GM23338 (cell line): ENCODE results near the gene GPRC5C. TPM values are rescaled to one million over a fixed set of nuclear protein-coding genes. Genes with fewer than 3 reads are reported as not detected.

Experiments used
- ATAC-seq: fragments of 200-7000 bp; cut with Tn5 transposase; 3 replicates; pipeline ENCODE4 v1.9.1; 2020
- DNase-seq: peaks from one replicate; pipeline ENCODE4 v3.0.0-alpha.2; 2015; ENCODE audit warnings: low spot score
- H2AFZ ChIP-seq: fragments of 200-600 bp; sonication (generic); 2 replicates; pipeline ENCODE4 v1.8.0; 2016; ENCODE audit warnings: antibody characterized with exemption, mild to moderate bottlenecking, moderate library complexity
- H3F3A ChIP-seq: fragments of 200-600 bp; sonication (generic); replicated peaks from 2 replicates; pipeline ENCODE4 v1.8.0; 2017; ENCODE audit warnings: antibody characterized with exemption, mixed run types, low read depth
- H3K27ac ChIP-seq: fragments of 200-600 bp; sonication (generic); 2 replicates; pipeline ENCODE4 v1.6.1; 2016; ENCODE audit warnings: low read depth
- H3K27me3 ChIP-seq: fragments of 200-600 bp; sonication (generic); 2 replicates; pipeline ENCODE4 v1.8.0; 2016; ENCODE audit warnings: mild to moderate bottlenecking, mixed run types, moderate library complexity; ENCODE audit not compliant: insufficient read depth
- H3K36me3 ChIP-seq: fragments of 200-600 bp; sonication (generic); 2 replicates; pipeline ENCODE4 v1.8.0; 2016; ENCODE audit warnings: mild to moderate bottlenecking; ENCODE audit not compliant: insufficient read depth
- H3K4me1 ChIP-seq: fragments of 200-600 bp; sonication (generic); 2 replicates; pipeline ENCODE4 v1.8.0; 2016; ENCODE audit warnings: mild to moderate bottlenecking, moderate library complexity; ENCODE audit not compliant: insufficient read depth
- H3K4me2 ChIP-seq: fragments of 200-600 bp; sonication (generic); 2 replicates; pipeline ENCODE4 v1.7.1; 2017; ENCODE audit warnings: mixed run types
- H3K4me3 ChIP-seq: fragments of 200-600 bp; sonication (generic); 2 replicates; pipeline ENCODE4 v1.6.1; 2016; ENCODE audit warnings: mixed run types
- H3K79me2 ChIP-seq: fragments of 200-600 bp; sonication (generic); replicated peaks from 2 replicates; pipeline ENCODE4 v1.8.0; 2017; ENCODE audit warnings: mild to moderate bottlenecking; ENCODE audit not compliant: insufficient read depth
- H3K9me2 ChIP-seq: fragments of 200-600 bp; sonication (generic); 2 replicates; pipeline ENCODE4 v1.8.0; 2017; ENCODE audit not compliant: insufficient read depth
- H4K20me1 ChIP-seq: fragments of 200-600 bp; sonication (generic); replicated peaks from 2 replicates; pipeline ENCODE4 v1.8.0; 2017; ENCODE audit warnings: mild to moderate bottlenecking; ENCODE audit not compliant: insufficient read depth
- H3K27ac Mint-ChIP-seq: 2 replicates; pipeline ENCODE4 v1.8.0; 2020; ENCODE audit warnings: inconsistent platforms, mild to moderate bottlenecking, moderate library complexity, mixed read lengths
- H3K27me3 Mint-ChIP-seq: 3 replicates; pipeline ENCODE4 v1.8.0; 2022; ENCODE audit warnings: low read depth, mild to moderate bottlenecking, moderate library complexity, mixed read lengths, inconsistent platforms; ENCODE audit not compliant: insufficient read depth, poor library complexity
- H3K36me3 Mint-ChIP-seq: 3 replicates; pipeline ENCODE4 v1.8.0; 2021; ENCODE audit warnings: low read depth, mild to moderate bottlenecking, inconsistent platforms, moderate library complexity, mixed read lengths
- H3K4me1 Mint-ChIP-seq: 3 replicates; pipeline ENCODE4 v1.8.0; 2020; ENCODE audit warnings: mild to moderate bottlenecking, inconsistent platforms, mixed read lengths
- H3K4me3 Mint-ChIP-seq: 3 replicates; pipeline ENCODE4 v1.8.0; 2021; ENCODE audit warnings: moderate library complexity, mild to moderate bottlenecking, inconsistent platforms, mixed read lengths
- H3K9me3 Mint-ChIP-seq: 3 replicates; pipeline ENCODE4 v1.8.0; 2020; ENCODE audit warnings: moderate library complexity, mild to moderate bottlenecking, inconsistent platforms, mixed read lengths
- CREB1 ChIP-seq: fragments of 250-450 bp; sonication (Bioruptor Pico); IDR thresholded peaks from 2 replicates; pipeline ENCODE4 v1.5.0; 2020; ENCODE audit warnings: low read depth, mild to moderate bottlenecking, moderate library complexity
- EZH2 ChIP-seq: fragments of 200-600 bp; sonication (generic); IDR thresholded peaks from one replicate; pipeline ENCODE4 v1.8.0; 2017; ENCODE audit warnings: antibody characterized with exemption, mild to moderate bottlenecking, low read depth; ENCODE audit not compliant: unreplicated experiment
- EZH2phosphoT487 ChIP-seq: fragments of 200-600 bp; sonication (generic); IDR thresholded peaks from one replicate; pipeline ENCODE4 v1.8.1; 2018; ENCODE audit warnings: antibody characterized with exemption; ENCODE audit not compliant: unreplicated experiment
- JUNB ChIP-seq: IDR thresholded peaks from one replicate; pipeline ENCODE4 v1.6.1; 2016; ENCODE audit warnings: antibody characterized with exemption; ENCODE audit not compliant: unreplicated experiment
- NANOG ChIP-seq: IDR thresholded peaks from 2 replicates; pipeline ENCODE4 v1.6.1; 2016; ENCODE audit warnings: antibody characterized with exemption, borderline replicate concordance
- POLR2AphosphoS5 ChIP-seq: IDR thresholded peaks from 2 replicates; pipeline ENCODE4 v1.6.1; 2016; ENCODE audit warnings: antibody characterized with exemption, low read depth
- STAT1 ChIP-seq: IDR thresholded peaks from one replicate; pipeline ENCODE4 v1.6.1; 2016; ENCODE audit warnings: antibody characterized with exemption; ENCODE audit not compliant: unreplicated experiment
- ZNF114 ChIP-seq: fragments of 250-450 bp; sonication (Bioruptor Pico); IDR thresholded peaks from 2 replicates; pipeline ENCODE4 v1.5.0; 2020; ENCODE audit warnings: mild to moderate bottlenecking, moderate library complexity
- ZNF331 ChIP-seq: fragments of 250-450 bp; sonication (Bioruptor Pico); IDR thresholded peaks from 2 replicates; pipeline ENCODE4 v1.5.0; 2020; ENCODE audit warnings: low read depth, mild to moderate bottlenecking, moderate library complexity
- polyA plus RNA-seq: library from polyadenylated mRNA; unstranded; fragments of >200 nt; fragmentation: Nextera tagmentation; extraction: Ambion mirVana; gene quantifications from 2 replicates; pipeline ENCODE4 v1.2.1, GENCODE V29; 2016
- total RNA-seq: library from RNA; depleted of rRNA; stranded (reverse); fragments of >200 nt; shearing (Covaris generic); gene quantifications from 2 replicates; pipeline ENCODE4 v1.2.3, GENCODE V29; 2014
- TF ChIP-seq, protein P1 (sequence below): IDR thresholded peaks from 2 replicates; pipeline ENCODE4 v1.6.1; 2016; ENCODE audit warnings: antibody characterized with exemption
- TF ChIP-seq, protein P2 (sequence below): fragments of 250-450 bp; sonication (Bioruptor Pico); IDR thresholded peaks from 2 replicates; pipeline ENCODE4 v1.5.0; 2020; ENCODE audit warnings: mild to moderate bottlenecking, moderate library complexity
- TF ChIP-seq, protein P3 (sequence below): IDR thresholded peaks from one replicate; pipeline ENCODE4 v1.6.1; 2018; ENCODE audit warnings: antibody characterized with exemption; ENCODE audit not compliant: unreplicated experiment
- TF ChIP-seq, protein P4 (sequence below), 2 experiments: fragments of 200-600 bp in 1 of 2; sonication (generic) in 1 of 2; conservative IDR thresholded peaks; 2 replicates each; pipeline versions ENCODE4 v1.5.1 to v1.6.1; 2016 to 2017; ENCODE audit warnings: antibody characterized with exemption in 2 of 2, low read depth in 2 of 2, mild to moderate bottlenecking in 2 of 2, moderate library complexity in 1 of 2

The GPRC5C gene
- total and polyA plus RNA-seq, 2 experiments from 2014 or later = 9.0 to 22.4 TPM

DNA sequence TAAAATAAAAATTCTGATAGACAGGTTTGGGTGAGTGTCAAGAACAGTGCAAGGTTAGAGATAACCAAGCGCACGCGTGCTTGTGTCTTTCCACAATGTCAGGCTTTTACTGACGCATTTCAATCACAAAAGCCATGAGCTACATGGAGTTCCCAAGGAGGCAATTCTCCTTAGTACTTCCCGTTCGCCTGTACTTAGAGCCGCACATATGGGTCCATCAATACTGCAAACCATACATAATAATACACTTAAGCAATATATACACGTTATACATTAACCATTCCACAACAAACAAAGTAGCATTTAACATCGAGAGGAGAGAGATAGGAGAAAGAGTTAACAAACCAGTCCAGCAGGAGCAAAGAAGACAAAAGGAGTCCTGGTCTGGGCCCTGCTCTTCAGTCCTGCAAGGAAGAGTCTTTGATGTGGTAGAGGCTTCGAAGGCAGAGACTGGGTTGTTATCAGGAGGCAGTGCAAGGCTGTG is 11.9 kb upstream of the GPRC5C start:
- Histone ChIP-seq H3K27ac (no peak overlapping the region), H3K4me3 (no peak overlapping the region), H3K9me2 (no peaks in the 10 kb centered on the region), H3K27me3 (no peaks in the 10 kb centered on the region), H2AFZ (no peak overlapping the region), H3K36me3 (no peaks in the 10 kb centered on the region), H3K4me1 (no peaks in the 10 kb centered on the region), H3F3A (no peaks in the 10 kb centered on the region), H3K79me2 (no peaks in the 10 kb centered on the region), H3K4me2 (no peak overlapping the region), H4K20me1 (no peaks in the 10 kb centered on the region)
- ATAC-seq = peak; percentile 24; the same call in 1 of the 3 replicates
- no peak for TF ChIP-seq EZH2
- no peak for TF ChIP-seq CREB1 (CRISPR knock-in tag)
- no peak for TF ChIP-seq POLR2AphosphoS5
- TF ChIP-seq, protein P1, sequence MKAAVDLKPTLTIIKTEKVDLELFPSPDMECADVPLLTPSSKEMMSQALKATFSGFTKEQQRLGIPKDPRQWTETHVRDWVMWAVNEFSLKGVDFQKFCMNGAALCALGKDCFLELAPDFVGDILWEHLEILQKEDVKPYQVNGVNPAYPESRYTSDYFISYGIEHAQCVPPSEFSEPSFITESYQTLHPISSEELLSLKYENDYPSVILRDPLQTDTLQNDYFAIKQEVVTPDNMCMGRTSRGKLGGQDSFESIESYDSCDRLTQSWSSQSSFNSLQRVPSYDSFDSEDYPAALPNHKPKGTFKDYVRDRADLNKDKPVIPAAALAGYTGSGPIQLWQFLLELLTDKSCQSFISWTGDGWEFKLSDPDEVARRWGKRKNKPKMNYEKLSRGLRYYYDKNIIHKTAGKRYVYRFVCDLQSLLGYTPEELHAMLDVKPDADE = no peak
- TF ChIP-seq JUNB = no peak
- TF ChIP-seq, protein P2, sequence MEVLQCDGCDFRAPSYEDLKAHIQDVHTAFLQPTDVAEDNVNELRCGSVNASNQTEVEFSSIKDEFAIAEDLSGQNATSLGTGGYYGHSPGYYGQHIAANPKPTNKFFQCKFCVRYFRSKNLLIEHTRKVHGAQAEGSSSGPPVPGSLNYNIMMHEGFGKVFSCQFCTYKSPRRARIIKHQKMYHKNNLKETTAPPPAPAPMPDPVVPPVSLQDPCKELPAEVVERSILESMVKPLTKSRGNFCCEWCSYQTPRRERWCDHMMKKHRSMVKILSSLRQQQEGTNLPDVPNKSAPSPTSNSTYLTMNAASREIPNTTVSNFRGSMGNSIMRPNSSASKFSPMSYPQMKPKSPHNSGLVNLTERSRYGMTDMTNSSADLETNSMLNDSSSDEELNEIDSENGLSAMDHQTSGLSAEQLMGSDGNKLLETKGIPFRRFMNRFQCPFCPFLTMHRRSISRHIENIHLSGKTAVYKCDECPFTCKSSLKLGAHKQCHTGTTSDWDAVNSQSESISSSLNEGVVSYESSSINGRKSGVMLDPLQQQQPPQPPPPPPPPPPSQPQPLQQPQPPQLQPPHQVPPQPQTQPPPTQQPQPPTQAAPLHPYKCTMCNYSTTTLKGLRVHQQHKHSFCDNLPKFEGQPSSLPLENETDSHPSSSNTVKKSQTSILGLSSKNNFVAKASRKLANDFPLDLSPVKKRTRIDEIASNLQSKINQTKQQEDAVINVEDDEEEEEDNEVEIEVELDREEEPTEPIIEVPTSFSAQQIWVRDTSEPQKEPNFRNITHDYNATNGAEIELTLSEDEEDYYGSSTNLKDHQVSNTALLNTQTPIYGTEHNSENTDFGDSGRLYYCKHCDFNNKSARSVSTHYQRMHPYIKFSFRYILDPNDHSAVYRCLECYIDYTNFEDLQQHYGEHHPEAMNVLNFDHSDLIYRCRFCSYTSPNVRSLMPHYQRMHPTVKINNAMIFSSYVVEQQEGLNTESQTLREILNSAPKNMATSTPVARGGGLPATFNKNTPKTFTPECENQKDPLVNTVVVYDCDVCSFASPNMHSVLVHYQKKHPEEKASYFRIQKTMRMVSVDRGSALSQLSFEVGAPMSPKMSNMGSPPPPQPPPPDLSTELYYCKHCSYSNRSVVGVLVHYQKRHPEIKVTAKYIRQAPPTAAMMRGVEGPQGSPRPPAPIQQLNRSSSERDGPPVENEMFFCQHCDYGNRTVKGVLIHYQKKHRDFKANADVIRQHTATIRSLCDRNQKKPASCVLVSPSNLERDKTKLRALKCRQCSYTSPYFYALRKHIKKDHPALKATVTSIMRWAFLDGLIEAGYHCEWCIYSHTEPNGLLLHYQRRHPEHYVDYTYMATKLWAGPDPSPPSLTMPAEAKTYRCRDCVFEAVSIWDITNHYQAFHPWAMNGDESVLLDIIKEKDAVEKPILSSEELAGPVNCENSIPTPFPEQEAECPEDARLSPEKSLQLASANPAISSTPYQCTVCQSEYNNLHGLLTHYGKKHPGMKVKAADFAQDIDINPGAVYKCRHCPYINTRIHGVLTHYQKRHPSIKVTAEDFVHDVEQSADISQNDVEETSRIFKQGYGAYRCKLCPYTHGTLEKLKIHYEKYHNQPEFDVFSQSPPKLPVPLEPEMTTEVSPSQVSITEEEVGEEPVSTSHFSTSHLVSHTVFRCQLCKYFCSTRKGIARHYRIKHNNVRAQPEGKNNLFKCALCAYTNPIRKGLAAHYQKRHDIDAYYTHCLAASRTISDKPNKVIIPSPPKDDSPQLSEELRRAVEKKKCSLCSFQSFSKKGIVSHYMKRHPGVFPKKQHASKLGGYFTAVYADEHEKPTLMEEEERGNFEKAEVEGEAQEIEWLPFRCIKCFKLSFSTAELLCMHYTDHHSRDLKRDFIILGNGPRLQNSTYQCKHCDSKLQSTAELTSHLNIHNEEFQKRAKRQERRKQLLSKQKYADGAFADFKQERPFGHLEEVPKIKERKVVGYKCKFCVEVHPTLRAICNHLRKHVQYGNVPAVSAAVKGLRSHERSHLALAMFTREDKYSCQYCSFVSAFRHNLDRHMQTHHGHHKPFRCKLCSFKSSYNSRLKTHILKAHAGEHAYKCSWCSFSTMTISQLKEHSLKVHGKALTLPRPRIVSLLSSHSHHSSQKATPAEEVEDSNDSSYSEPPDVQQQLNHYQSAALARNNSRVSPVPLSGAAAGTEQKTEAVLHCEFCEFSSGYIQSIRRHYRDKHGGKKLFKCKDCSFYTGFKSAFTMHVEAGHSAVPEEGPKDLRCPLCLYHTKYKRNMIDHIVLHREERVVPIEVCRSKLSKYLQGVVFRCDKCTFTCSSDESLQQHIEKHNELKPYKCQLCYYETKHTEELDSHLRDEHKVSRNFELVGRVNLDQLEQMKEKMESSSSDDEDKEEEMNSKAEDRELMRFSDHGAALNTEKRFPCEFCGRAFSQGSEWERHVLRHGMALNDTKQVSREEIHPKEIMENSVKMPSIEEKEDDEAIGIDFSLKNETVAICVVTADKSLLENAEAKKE = no peak
- TF ChIP-seq, protein P3, sequence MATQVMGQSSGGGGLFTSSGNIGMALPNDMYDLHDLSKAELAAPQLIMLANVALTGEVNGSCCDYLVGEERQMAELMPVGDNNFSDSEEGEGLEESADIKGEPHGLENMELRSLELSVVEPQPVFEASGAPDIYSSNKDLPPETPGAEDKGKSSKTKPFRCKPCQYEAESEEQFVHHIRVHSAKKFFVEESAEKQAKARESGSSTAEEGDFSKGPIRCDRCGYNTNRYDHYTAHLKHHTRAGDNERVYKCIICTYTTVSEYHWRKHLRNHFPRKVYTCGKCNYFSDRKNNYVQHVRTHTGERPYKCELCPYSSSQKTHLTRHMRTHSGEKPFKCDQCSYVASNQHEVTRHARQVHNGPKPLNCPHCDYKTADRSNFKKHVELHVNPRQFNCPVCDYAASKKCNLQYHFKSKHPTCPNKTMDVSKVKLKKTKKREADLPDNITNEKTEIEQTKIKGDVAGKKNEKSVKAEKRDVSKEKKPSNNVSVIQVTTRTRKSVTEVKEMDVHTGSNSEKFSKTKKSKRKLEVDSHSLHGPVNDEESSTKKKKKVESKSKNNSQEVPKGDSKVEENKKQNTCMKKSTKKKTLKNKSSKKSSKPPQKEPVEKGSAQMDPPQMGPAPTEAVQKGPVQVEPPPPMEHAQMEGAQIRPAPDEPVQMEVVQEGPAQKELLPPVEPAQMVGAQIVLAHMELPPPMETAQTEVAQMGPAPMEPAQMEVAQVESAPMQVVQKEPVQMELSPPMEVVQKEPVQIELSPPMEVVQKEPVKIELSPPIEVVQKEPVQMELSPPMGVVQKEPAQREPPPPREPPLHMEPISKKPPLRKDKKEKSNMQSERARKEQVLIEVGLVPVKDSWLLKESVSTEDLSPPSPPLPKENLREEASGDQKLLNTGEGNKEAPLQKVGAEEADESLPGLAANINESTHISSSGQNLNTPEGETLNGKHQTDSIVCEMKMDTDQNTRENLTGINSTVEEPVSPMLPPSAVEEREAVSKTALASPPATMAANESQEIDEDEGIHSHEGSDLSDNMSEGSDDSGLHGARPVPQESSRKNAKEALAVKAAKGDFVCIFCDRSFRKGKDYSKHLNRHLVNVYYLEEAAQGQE = no peak
- no peak for TF ChIP-seq EZH2phosphoT487
- TF ChIP-seq ZNF331 (CRISPR knock-in tag) = no peak
- no peak for TF ChIP-seq NANOG
- TF ChIP-seq, protein P4, sequence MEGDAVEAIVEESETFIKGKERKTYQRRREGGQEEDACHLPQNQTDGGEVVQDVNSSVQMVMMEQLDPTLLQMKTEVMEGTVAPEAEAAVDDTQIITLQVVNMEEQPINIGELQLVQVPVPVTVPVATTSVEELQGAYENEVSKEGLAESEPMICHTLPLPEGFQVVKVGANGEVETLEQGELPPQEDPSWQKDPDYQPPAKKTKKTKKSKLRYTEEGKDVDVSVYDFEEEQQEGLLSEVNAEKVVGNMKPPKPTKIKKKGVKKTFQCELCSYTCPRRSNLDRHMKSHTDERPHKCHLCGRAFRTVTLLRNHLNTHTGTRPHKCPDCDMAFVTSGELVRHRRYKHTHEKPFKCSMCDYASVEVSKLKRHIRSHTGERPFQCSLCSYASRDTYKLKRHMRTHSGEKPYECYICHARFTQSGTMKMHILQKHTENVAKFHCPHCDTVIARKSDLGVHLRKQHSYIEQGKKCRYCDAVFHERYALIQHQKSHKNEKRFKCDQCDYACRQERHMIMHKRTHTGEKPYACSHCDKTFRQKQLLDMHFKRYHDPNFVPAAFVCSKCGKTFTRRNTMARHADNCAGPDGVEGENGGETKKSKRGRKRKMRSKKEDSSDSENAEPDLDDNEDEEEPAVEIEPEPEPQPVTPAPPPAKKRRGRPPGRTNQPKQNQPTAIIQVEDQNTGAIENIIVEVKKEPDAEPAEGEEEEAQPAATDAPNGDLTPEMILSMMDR (conservative IDR thresholded peaks at IDR 0.05; ENCODE audit: low read depth in 2 of 2) = no peak
- no peak for TF ChIP-seq STAT1
- no peak for TF ChIP-seq ZNF114 (CRISPR knock-in tag)
- Mint-ChIP-seq H3K27ac (no peak overlapping the region), H3K4me1 (peaks cover 6% of the 10 kb centered on the region; the same call in 2 of the 3 replicates), H3K4me3 (no peak overlapping the region), H3K27me3 (peaks cover 4% of the 10 kb centered on the region), H3K36me3 (no peaks in the 10 kb centered on the region; the same call in 2 of the 3 replicates), H3K9me3 (peaks cover 6% of the 10 kb centered on the region; the same call in 2 of the 3 replicates)
- no peak for DNase-seq
